Raji (cell line): Measurements from ENCODE around the gene UGP2.
A peak's percentile ranks its signal among the peaks of the same experiment; 100 is the strongest.

Experiments
- POLR2A ChIP-seq: IDR thresholded peaks from 2 replicates; pipeline ENCODE4 v1.6.1; 2011; ENCODE audit warnings: low read depth, low read length, control low read depth; ENCODE audit not compliant: insufficient read depth

The UGP2 gene

GRCh38 chr2:63831176-63831575 is 10.5 kb upstream of the UGP2 start:
- no peak for TF ChIP-seq POLR2A

- TF ChIP-seq POLR2A = no peak
Observed at GRCh38 chr2:63834401-63834800, 7.3 kb upstream of the UGP2 start.

GRCh38 chr2:63837036-63837594 is 4.6 kb upstream of the UGP2 start:
- no peak for TF ChIP-seq POLR2A

GRCh38 chr2:63840081-63840784 is 1.5 kb upstream of the UGP2 start:
- no peak for TF ChIP-seq POLR2A

- peak; percentile 98 for TF ChIP-seq POLR2A
Observed at GRCh38 chr2:63840785-63841253, 877 bp upstream of the UGP2 start.

- TF ChIP-seq POLR2A = no peak
Observed at GRCh38 chr2:63842149-63843061, 709 bp downstream of the UGP2 start.

DNA sequence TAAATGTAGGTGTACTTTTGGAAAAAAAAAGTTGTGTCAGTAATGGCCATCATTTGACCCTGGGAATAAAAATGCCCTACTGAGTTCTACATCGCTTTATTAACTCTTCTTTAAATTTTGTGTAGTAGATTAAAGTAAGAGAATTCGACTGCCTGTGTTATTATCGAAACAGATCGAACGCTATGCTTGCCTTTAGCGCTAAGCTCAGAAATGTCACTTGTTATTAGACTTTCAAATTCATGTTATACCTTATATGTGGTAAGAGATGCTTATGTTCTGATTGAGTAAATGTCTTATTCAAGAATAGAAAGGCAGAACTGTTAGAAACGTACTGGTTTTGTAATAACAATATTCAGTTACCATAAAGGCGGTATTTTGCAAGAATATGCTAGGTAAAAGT is 1.4 kb downstream of the UGP2 start:
- no peak for TF ChIP-seq POLR2A

DNA sequence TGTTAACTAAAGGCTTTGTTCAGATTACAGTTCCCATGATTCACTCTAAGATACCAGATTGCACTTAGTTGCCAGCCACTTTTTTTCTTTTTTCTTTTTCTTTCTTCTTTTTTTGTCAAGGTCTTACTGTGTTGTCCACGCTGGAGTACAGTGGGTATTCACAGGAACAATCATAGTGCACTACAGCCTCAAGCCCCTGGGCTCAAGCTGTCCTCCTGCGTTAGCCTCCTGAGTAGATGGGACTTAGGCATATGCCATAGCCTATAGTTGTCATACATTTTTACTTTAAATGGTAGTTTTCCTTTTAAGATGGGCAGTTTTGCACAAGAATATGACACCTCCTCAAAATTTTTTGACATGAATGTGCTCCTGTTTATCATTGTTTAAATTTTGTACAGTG is 2.1 kb downstream of the UGP2 start:
- TF ChIP-seq POLR2A = no peak

- TF ChIP-seq POLR2A = no peak
Observed at GRCh38 chr2:63844616-63845015, 2.9 kb downstream of the UGP2 start.

DNA sequence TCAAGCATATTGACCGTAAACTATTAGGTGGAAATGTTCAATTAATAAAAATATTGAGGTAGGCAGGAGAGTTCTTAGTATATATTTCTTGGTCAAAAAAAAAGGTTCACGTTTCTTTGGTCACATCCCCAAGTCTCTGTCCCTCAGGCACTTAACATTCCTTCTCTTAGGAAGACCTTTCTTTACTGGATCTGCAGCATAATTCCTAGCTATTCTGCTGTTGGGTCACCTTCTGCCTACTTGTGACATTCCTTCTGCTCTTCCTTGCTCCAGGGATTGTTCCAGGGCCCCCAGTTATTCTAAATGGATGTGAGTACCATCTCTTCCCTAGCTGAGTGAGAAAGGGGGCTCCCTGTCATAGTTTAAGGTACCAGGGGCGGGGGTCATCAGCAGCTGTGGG is 4.2 kb downstream of the UGP2 start:
- no peak for TF ChIP-seq POLR2A

GRCh38 chr2:63846487-63846886 is 4.8 kb downstream of the UGP2 start:
- no peak for TF ChIP-seq POLR2A

- no peak for TF ChIP-seq POLR2A
Observed at GRCh38 chr2:63849381-63850203, 7.9 kb downstream of the UGP2 start.

GRCh38 chr2:63850204-63850571 is 8.5 kb downstream of the UGP2 start:
- no peak for TF ChIP-seq POLR2A

- TF ChIP-seq POLR2A = no peak
Observed at GRCh38 chr2:63850649-63851048, 9.0 kb downstream of the UGP2 start.
